Choroid plexus epithelial cell (primary cell): ENCODE results near the gene C1orf116.

ENCODE experiments used
- DNase-seq: peaks from one replicate; pipeline ENCODE4 v3.0.0-alpha.2; 2010; ENCODE audit warnings: low read depth
- H3K4me3 ChIP-seq: 2 replicates; pipeline ENCODE4 v1.5.1; 2011; ENCODE audit warnings: low read depth, mild to moderate bottlenecking, control low read depth, low read length, moderate library complexity
- CTCF ChIP-seq: conservative IDR thresholded peaks from 2 replicates; pipeline ENCODE4 v1.5.1; 2011; ENCODE audit warnings: low read depth, mild to moderate bottlenecking, control low read depth, inconsistent platforms, low read length, moderate library complexity

The C1orf116 gene

GRCh38 chr1:206982216-206982615 is 50.3 kb downstream of the C1orf116 start:
- H3K4me3 ChIP-seq: no peak overlapping the region
- peak; percentile 48 for DNase-seq
- peak; percentile 73 for TF ChIP-seq CTCF

GRCh38 chr1:206979379-206980043 is 53.0 kb downstream of the C1orf116 start:
- TF ChIP-seq CTCF: peak; percentile 77
- H3K4me3 ChIP-seq: no peak overlapping the region
- peak; percentile 62 for DNase-seq

GRCh38 chr1:206978259-206978658 is 54.3 kb downstream of the C1orf116 start:
- DNase-seq: no peak
- no peak for TF ChIP-seq CTCF
- no peak overlapping the region for H3K4me3 ChIP-seq

- TF ChIP-seq CTCF: no peak
- no peak for DNase-seq
- no peak overlapping the region for H3K4me3 ChIP-seq
Observed at GRCh38 chr1:206975306-206975705, 57.2 kb downstream of the C1orf116 start.

GRCh38 chr1:206974140-206974539 is 58.4 kb downstream of the C1orf116 start:
- no peak for DNase-seq
- TF ChIP-seq CTCF: no peak
- no peak overlapping the region for H3K4me3 ChIP-seq

- DNase-seq: no peak
- H3K4me3 ChIP-seq: no peak overlapping the region
- TF ChIP-seq CTCF: no peak
Observed at GRCh38 chr1:206972728-206973127, 59.8 kb downstream of the C1orf116 start.

- TF ChIP-seq CTCF: no peak
- H3K4me3 ChIP-seq: no peak overlapping the region
- no peak for DNase-seq
Observed at GRCh38 chr1:206971029-206971655, 61.4 kb downstream of the C1orf116 start.
